ENCODE data around the gene KIF18B.

KIF18B gene

GRCh38 chr17:44903012-44903685 is 44.4 kb downstream of the KIF18B start:
- DNase-seq, result no peak

- DNase-seq, result no peak
Observed at GRCh38 chr17:44902135-44902760, 45.3 kb downstream of the KIF18B start.

DNA sequence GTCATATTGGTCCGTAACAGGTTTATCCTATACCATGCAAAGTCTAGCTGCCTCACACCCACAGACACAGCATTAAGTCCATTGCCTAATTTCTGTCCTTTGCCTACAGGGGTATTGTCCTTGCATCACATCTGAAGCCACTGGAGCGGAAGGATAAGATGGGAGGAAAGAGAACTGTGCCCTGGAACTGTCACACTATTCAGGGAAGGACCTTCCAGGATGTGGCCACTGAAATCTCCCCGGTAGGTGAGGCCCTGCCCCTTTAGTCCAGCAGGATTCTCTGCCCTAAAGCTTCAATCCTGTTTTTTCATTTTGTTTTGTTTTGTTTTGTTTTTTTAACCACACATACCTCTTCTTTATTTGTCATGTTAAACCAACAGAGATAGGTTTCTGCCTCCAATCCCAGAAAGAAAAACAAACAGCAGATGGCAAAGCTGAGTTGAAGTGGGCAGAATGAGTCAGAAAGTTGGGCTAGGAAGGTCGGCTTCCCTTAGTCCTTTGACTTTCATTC is 46.1 kb downstream of the KIF18B start:
- no peak for DNase-seq

DNA sequence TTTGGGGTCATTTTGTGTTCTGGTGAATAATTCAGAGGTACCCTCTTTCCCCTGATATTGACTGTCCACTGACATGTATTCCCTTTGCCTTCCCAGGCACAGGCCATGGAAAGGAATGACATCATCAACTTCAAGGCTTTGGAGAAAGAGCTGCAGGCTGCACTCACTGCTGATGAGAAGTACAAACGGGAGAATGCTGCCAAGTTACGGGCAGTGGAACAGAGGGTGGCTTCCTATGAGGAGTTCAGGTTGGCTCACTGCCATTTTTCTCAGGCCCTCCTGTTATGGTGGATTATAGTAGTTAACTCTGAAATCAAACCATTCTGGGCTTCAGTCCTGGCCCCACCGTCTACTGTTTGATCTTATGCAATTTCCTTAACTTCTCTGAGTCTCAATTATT is 46.7 kb downstream of the KIF18B start:
- DNase-seq, result no peak

GRCh38 chr17:44899074-44899782 is 48.3 kb downstream of the KIF18B start, which contains the start of gene EFTUD2:
Gene EFTUD2 (minus strand): TSS chr17:44899445. CDS start chr17:44894521, 4,924 bp downstream.
- DNase-seq, result peak; percentile 95

DNA sequence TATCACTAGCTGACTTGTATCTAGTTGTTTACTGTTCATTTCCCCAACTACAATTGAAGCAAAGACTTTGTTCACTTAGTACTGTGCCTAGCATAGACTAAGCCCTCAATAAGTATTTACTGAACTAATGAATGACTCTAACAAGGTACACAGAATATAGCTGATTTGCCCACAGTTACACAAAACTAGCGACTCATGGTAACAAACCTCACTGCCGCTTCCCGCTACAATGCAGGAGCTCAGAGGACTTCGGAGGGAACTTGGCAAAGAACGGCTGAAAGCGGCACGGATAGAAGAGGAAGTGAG is 48.9 kb downstream of the KIF18B start:
- peak; percentile 77 for DNase-seq

GRCh38 chr17:44894642-44895041 is 52.9 kb downstream of the KIF18B start:
- DNase-seq, result no peak

GRCh38 chr17:44892250-44892649 is 55.3 kb downstream of the KIF18B start:
- no peak for DNase-seq

GRCh38 chr17:44889003-44889402 is 58.6 kb downstream of the KIF18B start:
- DNase-seq, result no peak

GRCh38 chr17:44887971-44888954 is 59.3 kb downstream of the KIF18B start:
- DNase-seq, result peak; percentile 49

DNA sequence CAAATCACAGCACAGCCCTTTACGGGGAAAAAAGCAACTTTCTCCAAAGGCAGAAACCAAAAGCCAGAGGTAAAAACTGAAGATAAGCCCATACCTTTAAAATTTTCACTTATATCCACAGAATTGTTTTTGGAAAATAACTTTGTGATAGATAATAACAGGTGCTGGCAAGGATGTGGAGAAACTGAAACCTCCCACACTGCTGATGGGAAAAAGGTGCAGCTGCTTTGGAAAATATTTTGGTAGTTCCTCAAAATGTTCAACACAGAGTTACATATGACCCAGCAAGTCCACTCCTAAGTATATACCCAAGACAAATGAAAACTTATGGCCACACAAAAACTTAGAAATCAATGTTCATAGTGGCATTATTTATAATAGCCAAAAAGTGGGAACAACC is 60.6 kb downstream of the KIF18B start:
- DNase-seq, result no peak

- no peak for DNase-seq
Observed at GRCh38 chr17:44884941-44885340, 62.6 kb downstream of the KIF18B start.

DNA sequence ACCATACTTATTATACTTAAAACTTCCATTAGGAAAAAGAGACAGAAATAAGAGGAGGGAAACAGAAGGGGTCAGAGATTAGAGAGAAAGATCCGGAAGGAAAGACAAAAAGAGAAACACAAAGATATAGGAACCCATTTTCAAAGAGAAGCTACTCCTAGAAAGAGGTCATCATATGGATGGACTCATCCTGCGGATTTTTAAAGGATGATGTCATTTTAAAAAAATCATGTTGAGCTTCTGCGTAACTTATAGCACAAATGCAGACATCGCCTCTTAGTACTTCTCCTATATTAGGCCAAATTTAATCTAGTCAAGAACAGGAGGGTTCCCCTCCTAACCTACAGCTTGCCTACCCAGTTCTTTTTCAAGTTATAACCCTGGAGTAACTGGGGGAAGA is 66.4 kb downstream of the KIF18B start:
- DNase-seq, result no peak

- DNase-seq, result no peak
Observed at GRCh38 chr17:44880062-44880461, 67.5 kb downstream of the KIF18B start.

DNA sequence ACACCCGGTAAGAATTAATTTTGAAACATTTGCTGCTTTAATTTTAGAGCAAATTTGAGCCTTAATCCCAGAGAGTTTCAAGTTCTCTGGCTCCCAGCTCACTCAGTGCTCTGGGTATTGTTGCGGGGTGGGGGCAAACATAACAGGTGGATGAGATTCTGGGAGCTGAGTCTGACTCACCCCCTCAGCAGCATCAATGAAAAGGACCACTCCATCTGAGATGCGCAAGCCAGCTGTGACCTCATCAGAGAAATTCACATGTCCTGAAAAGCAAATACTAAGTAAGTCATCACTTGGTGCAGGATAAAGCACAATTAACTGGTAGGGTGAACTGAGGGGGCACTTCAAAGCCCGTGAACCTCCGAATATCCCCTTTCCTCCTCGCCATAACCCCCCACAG is 68.2 kb downstream of the KIF18B start:
- no peak for DNase-seq

DNA sequence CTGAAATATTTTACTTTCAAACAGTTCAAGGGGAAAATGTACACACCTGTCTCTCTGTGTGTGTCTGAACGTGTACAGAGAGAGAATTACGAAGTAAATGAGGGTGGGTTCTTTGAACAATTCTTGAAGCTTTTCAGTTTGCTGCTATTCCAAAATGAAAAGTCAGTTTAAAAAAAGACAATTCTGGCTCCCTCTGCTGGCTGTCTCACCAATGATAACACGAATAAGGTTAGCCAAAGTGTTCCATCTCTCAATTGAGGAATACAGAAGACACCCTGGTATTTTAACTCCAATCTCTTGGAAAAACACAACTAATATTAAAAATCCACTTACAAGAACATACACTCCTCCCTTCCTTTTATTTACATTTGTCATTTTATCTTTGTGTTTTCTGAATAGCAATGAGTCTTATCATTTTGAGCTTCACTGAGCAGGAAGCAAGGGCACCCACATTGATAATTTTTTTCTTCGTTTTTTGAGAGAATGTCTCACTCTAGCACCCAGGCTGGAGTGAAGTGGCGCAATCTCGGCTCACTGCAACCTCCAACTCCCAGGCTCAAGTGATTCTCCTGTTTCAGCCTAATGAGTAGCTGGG is 68.8 kb downstream of the KIF18B start:
- no peak for DNase-seq

DNA sequence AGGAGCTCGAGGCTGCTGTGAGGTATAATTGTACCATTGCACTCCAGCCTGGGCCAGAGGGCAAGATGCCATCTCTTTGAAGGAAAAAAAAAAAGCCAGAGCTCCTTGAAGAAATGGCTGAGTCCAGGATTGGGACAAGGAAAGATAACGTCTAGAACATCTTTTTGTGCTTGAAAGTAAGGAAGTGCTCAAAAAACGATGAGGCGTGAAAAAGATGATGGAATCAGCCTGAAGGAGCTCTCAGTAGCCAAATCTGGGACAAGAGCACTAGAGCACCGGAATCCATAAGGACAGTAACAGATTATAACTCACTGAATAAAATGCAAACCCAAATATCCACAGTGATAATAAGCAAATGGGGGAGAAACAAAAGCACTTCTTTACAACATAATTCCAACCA is 70.5 kb downstream of the KIF18B start:
- no peak for DNase-seq

GRCh38 chr17:44875761-44876160 is 71.8 kb downstream of the KIF18B start:
- DNase-seq, result no peak
